Measurements from ENCODE around the gene SETX.
A peak's percentile ranks its signal among the peaks of the same experiment; 100 is the strongest.

Gene SETX

GRCh38 chr9:132239999-132240840, 114.6 kb downstream of the SETX start:
- DNase-seq = no peak

GRCh38 chr9:132239518-132239917, 115.3 kb downstream of the SETX start:
- DNase-seq = no peak

GRCh38 chr9:132238992-132239391, 115.8 kb downstream of the SETX start:
- DNase-seq = no peak

- no peak for DNase-seq
Measured at GRCh38 chr9:132238026-132238972, 116.5 kb downstream of the SETX start.

GRCh38 chr9:132237481-132237880, 117.3 kb downstream of the SETX start:
- no peak for DNase-seq

GRCh38 chr9:132236662-132237311, 118.0 kb downstream of the SETX start:
- DNase-seq = no peak

GRCh38 chr9:132235894-132236661, 118.7 kb downstream of the SETX start:
- DNase-seq = peak; percentile 80

GRCh38 chr9:132235125-132235524, 119.7 kb downstream of the SETX start:
- DNase-seq = no peak

GRCh38 chr9:132234535-132234934, 120.3 kb downstream of the SETX start:
- no peak for DNase-seq

GRCh38 chr9:132233138-132233537, 121.6 kb downstream of the SETX start:
- no peak for DNase-seq

GRCh38 chr9:132232522-132232921, 122.3 kb downstream of the SETX start:
- DNase-seq = no peak

- DNase-seq = no peak
Measured at GRCh38 chr9:132231019-132231701, 123.6 kb downstream of the SETX start.

GRCh38 chr9:132230605-132231004, 124.2 kb downstream of the SETX start:
- no peak for DNase-seq

GRCh38 chr9:132228062-132228461, 126.7 kb downstream of the SETX start:
- DNase-seq = no peak

GRCh38 chr9:132226571-132227430, 128.0 kb downstream of the SETX start:
- no peak for DNase-seq

GRCh38 chr9:132224645-132225044, 130.1 kb downstream of the SETX start:
- DNase-seq = no peak

GRCh38 chr9:132221941-132222340, 132.8 kb downstream of the SETX start:
- no peak for DNase-seq

- DNase-seq = no peak
Measured at GRCh38 chr9:132218208-132218607, 136.6 kb downstream of the SETX start.

- no peak for DNase-seq
Measured at GRCh38 chr9:132216861-132217619, 137.7 kb downstream of the SETX start.

- no peak for DNase-seq
Measured at GRCh38 chr9:132214027-132214622, 140.7 kb downstream of the SETX start.

Data from CD4-positive, alpha-beta T cell treated with Interleukin-21 for 1 hour (primary cell).